ENCODE data around the gene STRN. TPM values are rescaled to one million over a fixed set of nuclear protein-coding genes. Genes with fewer than 3 reads are reported as not detected.

STRN gene, protein sequence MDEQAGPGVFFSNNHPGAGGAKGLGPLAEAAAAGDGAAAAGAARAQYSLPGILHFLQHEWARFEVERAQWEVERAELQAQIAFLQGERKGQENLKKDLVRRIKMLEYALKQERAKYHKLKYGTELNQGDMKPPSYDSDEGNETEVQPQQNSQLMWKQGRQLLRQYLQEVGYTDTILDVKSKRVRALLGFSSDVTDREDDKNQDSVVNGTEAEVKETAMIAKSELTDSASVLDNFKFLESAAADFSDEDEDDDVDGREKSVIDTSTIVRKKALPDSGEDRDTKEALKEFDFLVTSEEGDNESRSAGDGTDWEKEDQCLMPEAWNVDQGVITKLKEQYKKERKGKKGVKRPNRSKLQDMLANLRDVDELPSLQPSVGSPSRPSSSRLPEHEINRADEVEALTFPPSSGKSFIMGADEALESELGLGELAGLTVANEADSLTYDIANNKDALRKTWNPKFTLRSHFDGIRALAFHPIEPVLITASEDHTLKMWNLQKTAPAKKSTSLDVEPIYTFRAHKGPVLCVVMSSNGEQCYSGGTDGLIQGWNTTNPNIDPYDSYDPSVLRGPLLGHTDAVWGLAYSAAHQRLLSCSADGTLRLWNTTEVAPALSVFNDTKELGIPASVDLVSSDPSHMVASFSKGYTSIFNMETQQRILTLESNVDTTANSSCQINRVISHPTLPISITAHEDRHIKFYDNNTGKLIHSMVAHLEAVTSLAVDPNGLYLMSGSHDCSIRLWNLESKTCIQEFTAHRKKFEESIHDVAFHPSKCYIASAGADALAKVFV
- total RNA-seq = 13.1 and 17.7 TPM in 2 replicates

DNA sequence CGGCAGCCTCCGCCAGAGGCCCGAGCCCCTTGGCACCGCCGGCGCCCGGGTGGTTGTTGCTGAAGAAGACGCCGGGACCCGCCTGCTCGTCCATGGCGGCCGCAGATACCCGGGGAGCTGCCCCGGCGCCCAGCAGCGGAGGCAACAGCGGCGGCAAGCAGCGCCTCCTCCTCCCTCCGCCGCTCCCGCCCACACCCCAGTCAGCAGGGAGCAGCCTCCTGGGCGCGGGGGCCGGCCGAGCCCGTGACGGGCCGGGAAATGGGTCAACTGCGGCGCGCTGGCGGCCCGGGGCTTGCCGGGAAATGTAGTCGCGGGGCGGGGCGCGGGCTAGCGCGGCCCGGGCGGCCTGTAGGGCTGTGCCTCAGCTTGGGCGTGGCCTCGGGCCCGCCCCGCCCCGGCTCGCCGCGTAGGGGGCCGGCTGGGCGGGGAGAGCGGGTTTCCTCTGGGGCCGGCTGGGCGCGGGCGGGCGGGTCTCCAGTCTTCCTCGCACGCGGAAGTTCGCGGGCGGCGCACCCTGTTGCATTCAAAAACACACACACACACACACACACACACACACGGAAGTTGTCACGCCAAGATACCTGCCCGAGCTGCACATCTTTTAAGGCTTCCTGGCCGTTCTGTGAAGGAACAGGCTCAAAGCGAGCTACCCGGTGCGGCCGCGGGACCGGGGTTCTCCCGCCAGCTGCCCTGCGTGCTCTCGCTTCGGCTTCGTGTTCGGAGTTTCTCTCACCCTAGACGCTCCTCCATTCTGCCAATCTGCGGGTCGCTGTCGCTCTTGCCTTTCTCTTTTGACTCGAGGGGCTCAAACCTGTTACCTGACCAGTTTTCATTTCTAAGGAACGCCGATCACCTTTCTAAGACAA lies at the start of gene STRN:
Gene STRN, minus strand, starts transcription at position 167 of the 866 bp plus-strand sequence. Its CDS starts 73 bp downstream, at position 94.

Other genes with a start within 250 kb of the STRN start
- 18.7 and 28.4 TPM in 2 replicates for gene HEATR5B, start 117.8 kb upstream of the STRN start, total RNA-seq
- gene GPATCH11, start 118.0 kb upstream of the STRN start, total RNA-seq = 3.6 and 10.6 TPM in 2 replicates
- gene EIF2AK2, start 190.4 kb upstream of the STRN start, total RNA-seq = 32.1 and 41.9 TPM in 2 replicates
- gene SULT6B1, start 222.1 kb upstream of the STRN start, total RNA-seq = not detected in 2 replicates
- 15.7 and 21.8 TPM in 2 replicates for gene CEBPZOS, start 230.0 kb upstream of the STRN start, total RNA-seq